HG02610 (cell line): Measurements from ENCODE around the gene SAMD1.
"Not testable (repeated sequence)": the region's sequence is repeated elsewhere in the genome, so short reads cannot be mapped to it uniquely, and the experiment has no call there.

Experiments used
- ATAC-seq: cut with Tn5 transposase; IDR thresholded peaks from one replicate; pipeline ENCODE4 v1.9.1; 2021; ENCODE audit warnings: mild to moderate bottlenecking, moderate library complexity; ENCODE audit not compliant: unreplicated experiment

SAMD1 gene

DNA sequence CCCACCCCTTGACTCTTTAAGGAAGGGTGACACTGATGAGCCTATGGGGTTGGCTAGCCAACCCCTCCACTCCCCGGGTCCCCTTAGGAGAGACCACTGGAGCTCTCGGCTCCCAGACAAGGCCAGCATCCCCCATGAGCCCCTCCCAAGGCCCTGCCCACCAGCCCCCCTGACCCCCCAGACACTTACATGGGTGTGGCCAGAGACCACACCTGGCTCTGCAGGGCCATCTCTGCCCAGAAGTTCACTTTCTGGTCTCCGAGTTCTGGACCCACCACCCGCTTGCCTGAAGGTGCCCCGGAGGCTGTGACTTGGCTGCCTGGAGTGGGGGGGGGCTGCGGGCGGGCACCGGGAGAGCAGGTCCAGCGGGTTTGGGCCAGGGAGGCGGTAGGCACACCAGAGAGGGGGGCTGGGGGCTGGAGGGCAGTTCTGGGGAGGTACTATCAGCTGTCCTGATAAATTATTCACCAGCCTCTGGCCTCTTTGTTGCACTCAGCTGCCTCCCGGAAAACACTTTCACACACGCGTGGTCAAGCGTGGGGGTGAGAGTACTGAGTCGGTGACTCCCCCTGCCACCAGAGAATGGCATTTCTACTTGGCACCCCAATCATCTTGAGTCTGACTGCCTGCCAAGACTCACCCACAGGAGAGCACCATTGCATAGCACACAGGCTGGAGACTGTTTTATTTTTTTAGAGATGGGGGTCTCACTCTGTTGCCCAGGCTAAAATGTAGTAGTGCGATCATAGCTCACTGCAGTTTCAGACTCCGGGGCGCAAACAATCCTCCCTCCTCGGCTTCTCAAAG lies 28.6 kb downstream of the SAMD1 start, which contains the start of gene PALM3:
PALM3 (minus strand) TSS at position 326 of the 807 bp plus-strand sequence; CDS start at position 230, 96 bp downstream.
- no peak for ATAC-seq

- no peak for ATAC-seq
Measured at GRCh38 chr19:14061081-14061749, 29.3 kb downstream of the SAMD1 start.

DNA sequence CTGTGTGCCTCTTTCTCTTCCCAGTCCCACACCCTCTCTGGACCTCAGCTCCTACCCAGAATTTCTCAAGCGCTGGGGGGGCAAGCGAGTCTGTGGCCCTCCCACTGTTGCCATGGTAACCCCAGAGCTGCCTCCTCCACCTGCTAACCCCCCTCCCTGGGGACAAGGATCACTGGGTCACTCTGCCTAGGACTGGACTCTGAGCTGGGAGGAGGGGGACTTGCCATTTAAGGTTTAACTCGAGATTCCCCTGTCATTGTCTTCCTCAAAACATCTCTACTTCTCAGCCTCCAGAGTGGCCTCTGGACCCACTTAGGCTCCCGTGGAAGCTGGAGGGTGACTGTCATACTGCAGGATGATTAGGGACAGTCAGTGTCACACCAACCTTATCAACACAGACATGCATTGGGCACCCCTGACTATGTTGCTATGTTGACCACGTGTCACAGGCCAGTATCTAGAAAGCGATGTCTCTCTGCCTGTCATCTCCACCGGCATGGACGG lies 30.8 kb downstream of the SAMD1 start:
- ATAC-seq = no peak

- no peak for ATAC-seq
Measured at GRCh38 chr19:14059093-14059480, 31.5 kb downstream of the SAMD1 start.

DNA sequence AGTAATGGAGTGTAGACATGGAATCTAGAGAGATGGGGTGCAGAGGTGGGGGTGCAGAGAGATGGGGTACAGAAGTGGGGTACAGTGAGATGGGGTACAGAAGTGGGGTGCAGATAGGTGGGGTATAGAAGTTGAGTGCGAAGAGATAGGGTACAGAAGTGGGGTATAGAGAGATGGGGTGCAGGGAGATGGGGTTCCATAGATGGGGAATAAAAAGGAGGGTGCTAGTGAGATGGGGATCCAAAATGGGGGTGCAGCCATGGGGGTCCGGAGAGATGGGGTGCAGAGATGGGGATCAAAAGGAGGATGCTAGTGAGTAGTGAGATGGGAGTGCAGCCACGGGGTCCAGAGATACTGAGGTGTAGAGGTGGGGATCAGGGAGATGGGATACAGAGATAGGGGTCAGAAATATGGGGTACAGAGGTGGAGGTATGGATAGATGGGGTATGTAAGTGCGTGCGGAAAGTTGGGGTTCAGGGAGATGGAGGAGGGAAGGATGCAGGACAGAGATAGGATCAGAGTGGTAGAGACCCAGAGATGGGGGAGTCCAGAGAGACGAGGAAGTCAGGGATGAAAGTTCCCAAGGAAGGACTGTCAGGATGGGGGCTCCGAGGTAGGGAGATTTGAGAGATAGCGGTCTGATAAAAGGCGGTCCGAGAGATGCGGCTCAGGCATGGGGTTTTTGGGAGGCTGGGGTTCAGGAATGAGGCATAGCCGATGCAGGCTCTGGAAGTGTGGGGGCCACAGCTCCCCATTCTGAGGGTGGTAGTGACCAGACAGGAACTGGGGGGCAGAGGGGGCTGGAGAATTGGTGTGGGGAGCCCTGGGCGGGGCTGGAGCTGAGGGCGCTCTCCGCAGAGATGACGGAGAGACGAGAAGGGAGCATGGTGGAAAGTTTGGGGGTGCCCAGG lies 32.1 kb downstream of the SAMD1 start:
- ATAC-seq = no peak

- no peak for ATAC-seq
Measured at GRCh38 chr19:14056741-14057356, 33.7 kb downstream of the SAMD1 start.

DNA sequence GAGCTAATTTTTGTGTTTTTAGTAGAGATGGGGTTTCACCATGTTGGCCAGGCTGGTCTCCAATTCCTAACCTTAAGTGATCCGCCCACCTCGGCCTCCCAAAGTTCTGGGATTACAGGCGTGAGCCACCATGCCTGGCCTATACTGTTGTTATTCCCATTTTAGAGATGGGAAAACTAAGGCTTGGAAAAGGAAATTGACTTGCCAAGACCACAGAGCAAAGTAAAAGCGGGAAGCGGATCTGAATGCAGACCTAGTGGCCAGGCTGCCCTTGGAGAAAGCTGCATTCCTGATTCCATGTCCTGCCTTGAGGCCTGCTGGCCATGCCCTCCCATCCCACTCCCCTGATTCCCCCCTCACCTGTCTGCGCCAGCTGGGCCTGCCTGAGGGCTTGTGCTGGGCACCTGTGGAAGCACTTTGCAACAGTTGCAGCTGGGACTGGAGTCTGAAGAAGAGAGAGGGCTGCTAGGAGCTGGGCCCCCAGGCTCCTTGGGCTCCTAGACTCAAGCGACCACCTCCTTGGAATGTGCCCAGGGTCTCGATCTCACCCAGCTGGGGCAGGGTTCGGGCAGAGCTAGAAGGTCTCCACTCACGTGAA lies 34.4 kb downstream of the SAMD1 start:
- ATAC-seq = no peak

GRCh38 chr19:14055396-14055795 lies 35.2 kb downstream of the SAMD1 start:
- no peak for ATAC-seq

- ATAC-seq = no peak
Measured at GRCh38 chr19:14054721-14055120, 35.8 kb downstream of the SAMD1 start.

GRCh38 chr19:14054099-14054498 lies 36.5 kb downstream of the SAMD1 start:
- no peak for ATAC-seq

DNA sequence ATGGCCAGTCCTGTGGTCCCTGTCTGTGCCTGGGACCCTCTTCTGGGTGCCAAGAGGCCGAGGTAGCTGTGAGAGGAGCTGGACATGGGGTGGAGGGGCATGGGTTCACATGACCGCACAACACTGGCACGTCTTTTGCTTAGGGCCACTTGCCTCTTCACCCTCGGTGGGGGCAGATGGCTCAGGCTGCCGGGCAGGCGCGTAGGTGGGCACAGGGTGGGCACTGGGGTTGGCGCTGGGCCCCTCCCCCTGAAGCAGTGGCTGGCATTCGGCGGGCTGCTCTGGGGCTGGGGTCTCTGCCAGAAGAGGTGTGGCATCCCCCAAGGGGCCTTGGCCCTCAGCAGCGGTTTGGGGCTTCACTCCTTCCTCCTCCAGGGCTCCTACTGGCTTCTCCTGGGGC lies 37.1 kb downstream of the SAMD1 start:
- no peak for ATAC-seq

GRCh38 chr19:14053032-14053431 lies 37.5 kb downstream of the SAMD1 start:
- no peak for ATAC-seq

DNA sequence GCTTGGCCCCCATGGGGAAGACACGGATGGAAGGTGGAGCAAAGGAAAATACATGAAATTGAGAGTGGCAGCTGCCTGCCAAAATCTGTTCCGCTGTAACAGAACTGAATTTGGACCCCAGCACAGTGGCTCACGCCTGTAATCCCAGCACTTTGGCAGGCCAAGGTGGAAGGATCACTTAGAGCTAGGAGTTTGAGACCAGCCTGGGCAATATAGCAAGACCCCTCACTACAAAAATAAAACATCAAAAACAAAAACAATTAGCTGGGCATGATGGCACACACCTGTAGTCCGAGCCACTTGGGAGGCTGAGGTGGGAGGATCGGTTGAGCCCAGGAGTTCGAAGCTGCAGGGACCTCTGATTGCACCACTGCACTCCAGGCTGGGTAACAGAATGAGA lies 38.1 kb downstream of the SAMD1 start:
- no peak for ATAC-seq

GRCh38 chr19:14051980-14052379 lies 38.6 kb downstream of the SAMD1 start:
- ATAC-seq = no peak

DNA sequence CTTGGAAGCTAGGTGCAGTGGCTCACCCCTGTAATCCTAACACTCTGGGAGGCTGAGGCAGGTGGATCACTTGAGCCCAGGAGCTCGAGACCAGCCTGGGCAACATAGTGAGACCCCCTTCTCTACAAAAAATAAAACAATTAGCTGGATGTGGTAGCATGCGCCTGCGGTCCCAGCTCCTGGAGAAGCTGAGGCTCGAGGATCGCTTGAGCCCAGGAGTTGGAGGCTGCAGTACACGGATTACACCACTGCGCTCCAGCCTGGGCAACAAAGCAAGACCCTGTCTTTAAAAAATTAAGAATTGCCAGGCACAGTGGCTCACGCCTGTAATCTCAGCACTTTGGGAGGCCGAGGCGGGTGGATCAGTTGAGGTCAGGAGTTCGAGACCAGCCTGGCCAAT lies 39.6 kb downstream of the SAMD1 start:
- not testable (repeated sequence) for ATAC-seq

- no peak for ATAC-seq
Measured at GRCh38 chr19:14050512-14050911, 40.0 kb downstream of the SAMD1 start.

GRCh38 chr19:14048443-14049153 lies 42.0 kb downstream of the SAMD1 start:
- no peak for ATAC-seq

GRCh38 chr19:14047866-14048265 lies 42.7 kb downstream of the SAMD1 start:
- ATAC-seq = not testable (repeated sequence)
